Neural crest cell (in vitro differentiated cells): ENCODE data around the gene XPO1. TPM values are rescaled to one million over a fixed set of nuclear protein-coding genes. Genes with fewer than 3 reads are reported as not detected.

Experiments
- DNase-seq: peaks from one replicate; pipeline ENCODE4 v3.0.0; 2021; ENCODE audit warnings: low read depth, mixed read lengths, low spot score
- H3K27ac Mint-ChIP-seq: one replicate; pipeline ENCODE4 v1.8.0; 2021; ENCODE audit warnings: mild to moderate bottlenecking, mixed read lengths; ENCODE audit not compliant: unreplicated experiment
- H3K27me3 Mint-ChIP-seq: 2 replicates; pipeline ENCODE4 v1.8.0; 2021; ENCODE audit warnings: low read depth, mild to moderate bottlenecking, mixed read lengths
- H3K36me3 Mint-ChIP-seq: 2 replicates; pipeline ENCODE4 v1.8.0; 2021; ENCODE audit warnings: low read depth, mild to moderate bottlenecking, mixed read lengths
- H3K4me1 Mint-ChIP-seq: 2 replicates; pipeline ENCODE4 v1.8.0; 2021; ENCODE audit warnings: mixed read lengths
- H3K4me3 Mint-ChIP-seq: one replicate; pipeline ENCODE4 v1.8.0; 2021; ENCODE audit warnings: mild to moderate bottlenecking, mixed read lengths
- H3K9me3 Mint-ChIP-seq: 2 replicates; pipeline ENCODE4 v1.8.0; 2021; ENCODE audit warnings: mixed read lengths
- total RNA-seq: library from RNA; stranded (reverse); gene quantifications from 2 replicates; pipeline ENCODE4 v1.2.1, GENCODE V29; 2021
- TF ChIP-seq, protein P1 (sequence below): fragments of 200-600 bp; sonication (generic); conservative IDR thresholded peaks from 2 replicates; pipeline ENCODE4 v1.5.0; 2021; ENCODE audit warnings: antibody characterized with exemption, mild to moderate bottlenecking

Gene XPO1
- total RNA-seq, 1 donor from 2014 or later, result 233 TPM

DNA sequence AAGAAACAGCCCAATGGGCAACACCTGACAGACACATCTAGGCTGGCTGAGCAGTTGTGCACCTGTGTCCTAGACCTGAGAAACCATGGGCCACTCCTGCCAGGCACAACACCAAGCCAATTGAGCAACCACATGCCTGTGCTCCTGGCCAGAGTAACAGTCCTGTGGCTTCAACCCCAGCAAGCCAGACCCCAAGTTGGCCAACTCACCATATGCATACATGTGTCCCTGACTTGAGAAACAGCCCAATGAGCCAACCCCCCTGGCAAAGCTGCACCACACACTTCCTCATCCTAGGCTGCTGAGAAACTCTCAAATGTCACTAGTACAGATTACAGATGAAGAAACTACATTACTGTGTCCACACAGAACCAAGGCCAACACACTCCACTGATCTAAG lies 103.8 kb downstream of the XPO1 start:
- peak overlapping the region; percentile 27 for H3K27ac Mint-ChIP-seq
- H3K36me3 Mint-ChIP-seq, result peaks cover 24% of the 10 kb centered on the region
- TF ChIP-seq, protein P1, sequence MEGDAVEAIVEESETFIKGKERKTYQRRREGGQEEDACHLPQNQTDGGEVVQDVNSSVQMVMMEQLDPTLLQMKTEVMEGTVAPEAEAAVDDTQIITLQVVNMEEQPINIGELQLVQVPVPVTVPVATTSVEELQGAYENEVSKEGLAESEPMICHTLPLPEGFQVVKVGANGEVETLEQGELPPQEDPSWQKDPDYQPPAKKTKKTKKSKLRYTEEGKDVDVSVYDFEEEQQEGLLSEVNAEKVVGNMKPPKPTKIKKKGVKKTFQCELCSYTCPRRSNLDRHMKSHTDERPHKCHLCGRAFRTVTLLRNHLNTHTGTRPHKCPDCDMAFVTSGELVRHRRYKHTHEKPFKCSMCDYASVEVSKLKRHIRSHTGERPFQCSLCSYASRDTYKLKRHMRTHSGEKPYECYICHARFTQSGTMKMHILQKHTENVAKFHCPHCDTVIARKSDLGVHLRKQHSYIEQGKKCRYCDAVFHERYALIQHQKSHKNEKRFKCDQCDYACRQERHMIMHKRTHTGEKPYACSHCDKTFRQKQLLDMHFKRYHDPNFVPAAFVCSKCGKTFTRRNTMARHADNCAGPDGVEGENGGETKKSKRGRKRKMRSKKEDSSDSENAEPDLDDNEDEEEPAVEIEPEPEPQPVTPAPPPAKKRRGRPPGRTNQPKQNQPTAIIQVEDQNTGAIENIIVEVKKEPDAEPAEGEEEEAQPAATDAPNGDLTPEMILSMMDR, result no peak
- DNase-seq, result no peak
- H3K4me3 Mint-ChIP-seq, result no peak overlapping the region
- H3K4me1 Mint-ChIP-seq, result peaks cover 1% of the 10 kb centered on the region
- H3K27me3 Mint-ChIP-seq, result no peaks in the 10 kb centered on the region
- H3K9me3 Mint-ChIP-seq, result peaks cover 5% of the 10 kb centered on the region

DNA sequence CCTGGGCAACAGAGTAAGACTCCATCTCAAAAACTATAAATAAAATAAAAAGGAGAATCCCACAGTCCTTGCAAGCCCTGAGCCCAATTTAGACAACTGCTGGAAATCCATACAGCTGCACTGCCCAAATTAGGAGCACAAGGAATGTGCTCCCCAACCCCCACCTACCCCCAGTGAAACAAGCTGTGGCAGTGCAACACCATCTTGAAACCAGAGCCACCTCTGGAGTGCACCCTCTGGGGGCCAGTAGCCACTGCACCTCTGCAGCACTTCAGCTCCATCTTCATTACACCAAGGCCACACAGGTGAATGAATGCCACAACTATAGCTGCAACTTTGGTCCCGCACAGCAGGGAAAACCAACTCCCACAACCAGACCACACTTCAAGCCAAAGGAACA lies 104.5 kb downstream of the XPO1 start:
- TF ChIP-seq, protein P1, result no peak
- Mint-ChIP-seq H3K36me3 (peaks cover 22% of the 10 kb centered on the region), H3K27me3 (no peaks in the 10 kb centered on the region), H3K9me3 (peaks cover 5% of the 10 kb centered on the region), H3K27ac (no peak overlapping the region), H3K4me1 (no peaks in the 10 kb centered on the region), H3K4me3 (no peak overlapping the region)
- no peak for DNase-seq

- Mint-ChIP-seq H3K9me3 (peaks cover 5% of the 10 kb centered on the region), H3K4me3 (no peak overlapping the region), H3K36me3 (peaks cover 20% of the 10 kb centered on the region), H3K4me1 (no peaks in the 10 kb centered on the region), H3K27ac (no peak overlapping the region), H3K27me3 (no peaks in the 10 kb centered on the region)
- DNase-seq, result no peak
- TF ChIP-seq, protein P1, result no peak
These were observed 105.2 kb downstream of the XPO1 start for GRCh38 chr2:61432990-61433389.

GRCh38 chr2:61431345-61431744 lies 106.8 kb downstream of the XPO1 start:
- Mint-ChIP-seq H3K9me3 (peaks cover 3% of the 10 kb centered on the region), H3K36me3 (peaks cover 11% of the 10 kb centered on the region), H3K4me3 (no peak overlapping the region), H3K27me3 (no peaks in the 10 kb centered on the region), H3K4me1 (peaks cover 6% of the 10 kb centered on the region), H3K27ac (no peak overlapping the region)
- TF ChIP-seq, protein P1, result no peak
- no peak for DNase-seq

Other genes starting within 250 kb of the XPO1 start
- gene USP34, start 67.3 kb downstream of the XPO1 start, total RNA-seq, result 95.9 and 98.4 TPM in 2 replicates